CD4-positive, alpha-beta T cell treated with Interleukin-1 beta for 1 hour (primary cell): Measurements from ENCODE around the gene DIAPH2.

Experiments
- DNase-seq, 2 donors: peaks; one replicate each; pipeline ENCODE4 v3.0.0-alpha.2; 2020 to 2022

The DIAPH2 gene

GRCh38 chrX:97211070-97211469 lies 526.4 kb downstream of the DIAPH2 start:
- DNase-seq: no peak

- DNase-seq: no peak
Observed at GRCh38 chrX:97215186-97215585, 530.5 kb downstream of the DIAPH2 start.

- no peak for DNase-seq
Observed at GRCh38 chrX:97224148-97224547, 539.5 kb downstream of the DIAPH2 start.

GRCh38 chrX:97229318-97229717 lies 544.7 kb downstream of the DIAPH2 start:
- DNase-seq: no peak

GRCh38 chrX:97230948-97231347 lies 546.3 kb downstream of the DIAPH2 start:
- no peak for DNase-seq

GRCh38 chrX:97234471-97235081 lies 549.9 kb downstream of the DIAPH2 start:
- no peak for DNase-seq

- DNase-seq: no peak
Observed at GRCh38 chrX:97238632-97239031, 554.0 kb downstream of the DIAPH2 start.

GRCh38 chrX:97252111-97252510 lies 567.5 kb downstream of the DIAPH2 start:
- no peak for DNase-seq

GRCh38 chrX:97260679-97261078 lies 576.0 kb downstream of the DIAPH2 start:
- no peak for DNase-seq

GRCh38 chrX:97266406-97267121 lies 581.9 kb downstream of the DIAPH2 start:
- DNase-seq: no peak

GRCh38 chrX:97267396-97268181 lies 582.9 kb downstream of the DIAPH2 start:
- no peak for DNase-seq

GRCh38 chrX:97268182-97268680 lies 583.6 kb downstream of the DIAPH2 start:
- DNase-seq: no peak

GRCh38 chrX:97284531-97284930 lies 599.9 kb downstream of the DIAPH2 start:
- DNase-seq: no peak

GRCh38 chrX:97290199-97290598 lies 605.6 kb downstream of the DIAPH2 start:
- no peak for DNase-seq

- no peak for DNase-seq
Observed at GRCh38 chrX:97294041-97294440, 609.4 kb downstream of the DIAPH2 start.

GRCh38 chrX:97295954-97296353 lies 611.3 kb downstream of the DIAPH2 start:
- DNase-seq: no peak

GRCh38 chrX:97306771-97307470 lies 622.3 kb downstream of the DIAPH2 start:
- DNase-seq: no peak

GRCh38 chrX:97308171-97308570 lies 623.5 kb downstream of the DIAPH2 start:
- DNase-seq: no peak

- no peak for DNase-seq
Observed at GRCh38 chrX:97309487-97310116, 625.0 kb downstream of the DIAPH2 start.

GRCh38 chrX:97310373-97310772 lies 625.7 kb downstream of the DIAPH2 start:
- no peak for DNase-seq

GRCh38 chrX:97311066-97311778 lies 626.6 kb downstream of the DIAPH2 start:
- DNase-seq: no peak

- no peak for DNase-seq
Observed at GRCh38 chrX:97314345-97314744, 629.7 kb downstream of the DIAPH2 start.
